GM18519 (cell line): Measurements from ENCODE around the gene TES.
"Not testable (repeated sequence)": the region's sequence is repeated elsewhere in the genome, so short reads cannot be mapped to it uniquely, and the experiment has no call there.

Experiments used
- ATAC-seq: cut with Tn5 transposase; IDR thresholded peaks from one replicate; pipeline ENCODE4 v1.9.1; 2021; ENCODE audit warnings: mild to moderate bottlenecking, moderate library complexity; ENCODE audit not compliant: unreplicated experiment, low FRiP score

Gene TES

GRCh38 chr7:116240024-116240668, 29.8 kb downstream of the TES start:
- ATAC-seq = no peak

GRCh38 chr7:116241291-116241690, 31.0 kb downstream of the TES start:
- no peak for ATAC-seq

GRCh38 chr7:116242178-116242577, 31.8 kb downstream of the TES start:
- ATAC-seq = no peak

GRCh38 chr7:116242759-116243158, 32.4 kb downstream of the TES start:
- ATAC-seq = no peak

- not testable (repeated sequence) for ATAC-seq
Measured at GRCh38 chr7:116244803-116245202, 34.5 kb downstream of the TES start.

GRCh38 chr7:116246357-116246756, 36.0 kb downstream of the TES start:
- ATAC-seq = no peak

- ATAC-seq = peak; percentile 84
Measured at GRCh38 chr7:116249969-116250553, 39.7 kb downstream of the TES start.

- ATAC-seq = no peak
Measured at GRCh38 chr7:116251675-116252074, 41.3 kb downstream of the TES start.

GRCh38 chr7:116252249-116252648, 41.9 kb downstream of the TES start:
- ATAC-seq = no peak

- no peak for ATAC-seq
Measured at GRCh38 chr7:116257156-116257555, 46.8 kb downstream of the TES start.

- ATAC-seq = peak; percentile 52
Measured at GRCh38 chr7:116258734-116259133, 48.4 kb downstream of the TES start.

- no peak for ATAC-seq
Measured at GRCh38 chr7:116259156-116259870, 49.0 kb downstream of the TES start.

GRCh38 chr7:116259871-116260440, 49.6 kb downstream of the TES start:
- no peak for ATAC-seq

- ATAC-seq = no peak
Measured at GRCh38 chr7:116261904-116262303, 51.6 kb downstream of the TES start.

GRCh38 chr7:116265881-116266280, 55.5 kb downstream of the TES start:
- ATAC-seq = no peak

- ATAC-seq = no peak
Measured at GRCh38 chr7:116269466-116269865, 59.1 kb downstream of the TES start.

- no peak for ATAC-seq
Measured at GRCh38 chr7:116271161-116271913, 61.0 kb downstream of the TES start.

GRCh38 chr7:116271963-116272886, 61.9 kb downstream of the TES start:
- ATAC-seq = no peak

GRCh38 chr7:116273283-116273917, 63.1 kb downstream of the TES start:
- ATAC-seq = no peak
